Measurements from ENCODE around the gene SLC39A13.

The SLC39A13 gene

GRCh38 chr11:47407746-47408590 is at the start of gene SLC39A13:
TSS of gene SLC39A13 (plus strand) at chr11:47408590. CDS start at chr11:47410095, 1,505 bp downstream.
- DNase-seq (ENCODE audit: low read depth in 2 of 2) = peak; percentile 82 to 85

- DNase-seq (ENCODE audit: low read depth in 2 of 2) = no peak
These were observed 49.7 kb upstream of the SLC39A13 start for GRCh38 chr11:47358731-47359051.

GRCh38 chr11:47359162-47359561 is 49.2 kb upstream of the SLC39A13 start:
- DNase-seq (ENCODE audit: low read depth in 2 of 2) = no peak

- no peak for DNase-seq (ENCODE audit: low read depth in 2 of 2)
These were observed 48.8 kb upstream of the SLC39A13 start for GRCh38 chr11:47359586-47359985.

GRCh38 chr11:47360341-47360740 is 48.0 kb upstream of the SLC39A13 start:
- DNase-seq (ENCODE audit: low read depth in 2 of 2) = no peak

GRCh38 chr11:47361419-47361818 is 47.0 kb upstream of the SLC39A13 start:
- DNase-seq (ENCODE audit: low read depth in 2 of 2) = no peak

GRCh38 chr11:47366020-47366490 is 42.3 kb upstream of the SLC39A13 start:
- DNase-seq (ENCODE audit: low read depth in 2 of 2) = no peak

GRCh38 chr11:47369676-47370075 is 38.7 kb upstream of the SLC39A13 start:
- DNase-seq (ENCODE audit: low read depth in 2 of 2) = no peak

GRCh38 chr11:47372422-47372821 is 36.0 kb upstream of the SLC39A13 start:
- DNase-seq (ENCODE audit: low read depth in 2 of 2) = no peak

GRCh38 chr11:47373876-47374719 is 34.3 kb upstream of the SLC39A13 start:
- DNase-seq (ENCODE audit: low read depth in 2 of 2) = peak; percentile 65 to 72

GRCh38 chr11:47374720-47375019 is 33.7 kb upstream of the SLC39A13 start:
- no peak for DNase-seq (ENCODE audit: low read depth in 2 of 2)

GRCh38 chr11:47375020-47375419 is 33.4 kb upstream of the SLC39A13 start:
- no peak for DNase-seq (ENCODE audit: low read depth in 2 of 2)

- DNase-seq (ENCODE audit: low read depth in 2 of 2) = no peak
These were observed 32.8 kb upstream of the SLC39A13 start for GRCh38 chr11:47375546-47376085.

GRCh38 chr11:47376107-47376524 is 32.3 kb upstream of the SLC39A13 start:
- no peak for DNase-seq (ENCODE audit: low read depth in 2 of 2)

GRCh38 chr11:47376525-47377371 is 31.6 kb upstream of the SLC39A13 start:
- DNase-seq (ENCODE audit: low read depth in 2 of 2) = no peak

GRCh38 chr11:47377571-47378009 is 30.8 kb upstream of the SLC39A13 start:
- no peak for DNase-seq (ENCODE audit: low read depth in 2 of 2)

GRCh38 chr11:47378010-47378835 is 30.2 kb upstream of the SLC39A13 start, which contains the start of gene SPI1:
TSS of gene SPI1 (minus strand) at chr11:47378547. CDS start at chr11:47378353, 194 bp downstream.
- no peak for DNase-seq (ENCODE audit: low read depth in 2 of 2)

GRCh38 chr11:47378836-47379170 is 29.6 kb upstream of the SLC39A13 start:
- DNase-seq (ENCODE audit: low read depth in 2 of 2) = no peak

GRCh38 chr11:47379317-47379716 is 29.1 kb upstream of the SLC39A13 start:
- DNase-seq (ENCODE audit: low read depth in 2 of 2) = no peak

- no peak for DNase-seq (ENCODE audit: low read depth in 2 of 2)
These were observed 28.3 kb upstream of the SLC39A13 start for GRCh38 chr11:47380078-47380477.

- no peak for DNase-seq (ENCODE audit: low read depth in 2 of 2)
These were observed 25.3 kb upstream of the SLC39A13 start for GRCh38 chr11:47383071-47383470.

Data from activated CD8-positive, alpha-beta memory T cell treated with anti-CD3 and anti-CD28 coated beads for 4 hours (primary cell).